Muscle layer of colon (tissue), 2 donors: ENCODE results near the gene C1orf141.
"Not testable (repeated sequence)": the region's sequence is repeated elsewhere in the genome, so short reads cannot be mapped to it uniquely, and the experiment has no call there.

ENCODE experiments used
- H3K27ac ChIP-seq: one replicate; pipeline ENCODE4 v1.7.0; 2013; ENCODE audit warnings: low read depth, mild to moderate bottlenecking, low read length, moderate library complexity
- H3K27me3 ChIP-seq, 2 donors: one replicate each; pipeline ENCODE4 v1.7.0; 2013; ENCODE audit warnings: low read length in 2 of 2, mild to moderate bottlenecking in 2 of 2; ENCODE audit not compliant: insufficient read depth in 2 of 2, control insufficient read depth in 1 of 2
- H3K36me3 ChIP-seq: one replicate; pipeline ENCODE4 v1.7.0; 2013; ENCODE audit warnings: mild to moderate bottlenecking, low read length; ENCODE audit not compliant: insufficient read depth
- H3K4me1 ChIP-seq: one replicate; pipeline ENCODE4 v1.7.0; 2013; ENCODE audit warnings: mild to moderate bottlenecking, low read length; ENCODE audit not compliant: insufficient read depth
- H3K4me3 ChIP-seq, 2 donors: one replicate each; pipeline ENCODE4 v1.7.0; 2013; ENCODE audit warnings: low read length in 2 of 2, low read depth in 1 of 2, mild to moderate bottlenecking in 1 of 2, moderate library complexity in 1 of 2
- H3K9ac ChIP-seq: one replicate; pipeline ENCODE4 v1.7.0; 2013; ENCODE audit warnings: low read length
- H3K9me3 ChIP-seq: one replicate; pipeline ENCODE4 v1.7.0; 2013; ENCODE audit warnings: mild to moderate bottlenecking, low read length
- donor health status: abdominal sarcoma.
- donor health status: Adenocarcinoma of cecum.

The C1orf141 gene

GRCh38 chr1:67162954-67163353 is 28.2 kb upstream of the C1orf141 start:
- Histone ChIP-seq H3K36me3 (no peaks in the 10 kb centered on the region), H3K9me3 (no peaks in the 10 kb centered on the region)

GRCh38 chr1:67159233-67159632 is 24.5 kb upstream of the C1orf141 start:
- Histone ChIP-seq H3K9me3 (no peaks in the 10 kb centered on the region), H3K4me1 (no peaks in the 10 kb centered on the region), H3K27ac (no peak overlapping the region), H3K36me3 (no peaks in the 10 kb centered on the region), H3K27me3 (no peaks in the 10 kb centered on the region), H3K4me3 (no peak overlapping the region), H3K9ac (no peak overlapping the region)

More at GRCh38 chr1:67162954-67163353, 28.2 kb upstream of the C1orf141 start:
- Histone ChIP-seq H3K4me3 (no peak overlapping the region), H3K27me3 (no peaks in the 10 kb centered on the region), H3K4me1 (no peaks in the 10 kb centered on the region), H3K27ac (no peak overlapping the region), H3K9ac (no peak overlapping the region)

GRCh38 chr1:67158401-67158800 is 23.6 kb upstream of the C1orf141 start:
- Histone ChIP-seq H3K4me1 (no peaks in the 10 kb centered on the region), H3K27me3 (no peaks in the 10 kb centered on the region), H3K27ac (no peak overlapping the region), H3K9ac (no peak overlapping the region), H3K4me3 (no peak overlapping the region), H3K36me3 (no peaks in the 10 kb centered on the region), H3K9me3 (no peaks in the 10 kb centered on the region)

- H3K27me3 ChIP-seq = no peaks in the 10 kb centered on the region
- no peak overlapping the region for H3K9ac ChIP-seq
- no peaks in the 10 kb centered on the region for H3K9me3 ChIP-seq
- H3K4me1 ChIP-seq = peaks cover 6% of the 10 kb centered on the region
- no peak overlapping the region for H3K4me3 ChIP-seq
- no peaks in the 10 kb centered on the region for H3K36me3 ChIP-seq
- no peak overlapping the region for H3K27ac ChIP-seq
Observed at GRCh38 chr1:67150931-67151330, 16.2 kb upstream of the C1orf141 start.

- no peak overlapping the region for H3K4me3 ChIP-seq
- peaks cover 6% of the 10 kb centered on the region for H3K4me1 ChIP-seq
- no peaks in the 10 kb centered on the region for H3K9me3 ChIP-seq
- H3K36me3 ChIP-seq = no peaks in the 10 kb centered on the region
- H3K9ac ChIP-seq = no peak overlapping the region
- no peak overlapping the region for H3K27ac ChIP-seq
- no peaks in the 10 kb centered on the region for H3K27me3 ChIP-seq
Observed at GRCh38 chr1:67149179-67149770, 14.5 kb upstream of the C1orf141 start.

GRCh38 chr1:67148516-67149178 is 13.9 kb upstream of the C1orf141 start:
- H3K9me3 ChIP-seq = no peaks in the 10 kb centered on the region
- no peak overlapping the region for H3K9ac ChIP-seq
- H3K4me3 ChIP-seq = no peak overlapping the region
- no peaks in the 10 kb centered on the region for H3K36me3 ChIP-seq
- H3K27me3 ChIP-seq = no peaks in the 10 kb centered on the region
- H3K4me1 ChIP-seq = peaks cover 6% of the 10 kb centered on the region
- no peak overlapping the region for H3K27ac ChIP-seq

DNA sequence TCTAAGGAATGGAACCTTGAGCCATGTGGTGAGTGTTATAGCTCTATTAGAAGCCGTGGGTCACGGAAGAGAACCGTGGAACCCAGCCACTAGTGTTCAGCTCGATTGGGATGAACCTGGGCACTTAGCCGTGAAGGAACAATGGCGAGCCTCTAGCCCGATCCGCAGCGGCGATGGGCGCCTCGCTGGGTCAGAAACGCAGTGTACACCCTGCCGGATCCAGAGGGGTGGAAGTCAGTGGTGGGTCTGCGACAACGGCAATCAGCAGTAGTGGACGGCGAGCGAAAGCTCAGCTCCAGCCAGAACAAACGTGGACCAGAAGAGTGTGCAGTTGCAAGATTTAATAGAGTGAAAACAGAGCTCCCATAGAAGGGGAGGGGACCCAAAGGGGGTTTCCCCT is 13.2 kb upstream of the C1orf141 start:
- not testable (repeated sequence) for H3K9me3 ChIP-seq, H3K4me3 ChIP-seq, H3K9ac ChIP-seq, H3K27me3 ChIP-seq, H3K36me3 ChIP-seq, H3K27ac ChIP-seq, H3K4me1 ChIP-seq

- Histone ChIP-seq H3K4me1 (peaks cover 6% of the 10 kb centered on the region), H3K9ac (no peak overlapping the region), H3K27me3 (no peaks in the 10 kb centered on the region), H3K9me3 (no peaks in the 10 kb centered on the region), H3K36me3 (no peaks in the 10 kb centered on the region), H3K4me3 (no peak overlapping the region), H3K27ac (no peak overlapping the region)
Observed at GRCh38 chr1:67146539-67146938, 11.8 kb upstream of the C1orf141 start.

- Histone ChIP-seq H3K4me3 (no peak overlapping the region), H3K4me1 (peaks cover 6% of the 10 kb centered on the region), H3K27me3 (no peaks in the 10 kb centered on the region), H3K27ac (no peak overlapping the region), H3K9ac (no peak overlapping the region), H3K36me3 (no peaks in the 10 kb centered on the region), H3K9me3 (no peaks in the 10 kb centered on the region)
Observed at GRCh38 chr1:67146101-67146500, 11.3 kb upstream of the C1orf141 start.

- H3K27me3 ChIP-seq = no peaks in the 10 kb centered on the region
- H3K9me3 ChIP-seq = no peaks in the 10 kb centered on the region
- H3K36me3 ChIP-seq = no peaks in the 10 kb centered on the region
- no peak overlapping the region for H3K4me3 ChIP-seq
- no peak overlapping the region for H3K9ac ChIP-seq
- H3K27ac ChIP-seq = no peak overlapping the region
- H3K4me1 ChIP-seq = peaks cover 6% of the 10 kb centered on the region
Observed at GRCh38 chr1:67144696-67145095, 9.9 kb upstream of the C1orf141 start.

DNA sequence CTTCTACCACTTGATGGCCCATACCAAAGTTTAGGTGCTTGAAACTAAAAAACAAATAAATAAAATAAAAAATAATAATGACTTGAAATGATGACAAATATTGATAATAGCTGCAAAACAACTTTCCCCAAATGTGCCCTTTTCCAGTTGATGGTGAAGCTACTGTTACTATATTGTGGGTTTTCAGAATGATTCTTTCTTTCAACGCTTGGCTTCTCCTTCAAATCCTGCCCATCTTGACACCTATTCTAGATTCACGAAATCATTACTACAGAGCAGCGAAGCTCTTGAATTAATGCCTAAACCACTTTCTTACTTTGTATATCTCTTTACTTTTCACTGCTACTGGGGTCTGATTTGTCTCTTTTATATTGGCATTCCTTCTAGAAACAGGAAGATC is 9.2 kb upstream of the C1orf141 start:
- no peaks in the 10 kb centered on the region for H3K27me3 ChIP-seq
- no peaks in the 10 kb centered on the region for H3K36me3 ChIP-seq
- no peaks in the 10 kb centered on the region for H3K9me3 ChIP-seq
- no peak overlapping the region for H3K27ac ChIP-seq
- H3K9ac ChIP-seq = no peak overlapping the region
- H3K4me3 ChIP-seq = no peak overlapping the region
- H3K4me1 ChIP-seq = peaks cover 4% of the 10 kb centered on the region

- Histone ChIP-seq H3K4me3 (no peak overlapping the region), H3K27ac (no peak overlapping the region), H3K36me3 (no peaks in the 10 kb centered on the region), H3K27me3 (no peaks in the 10 kb centered on the region), H3K4me1 (no peaks in the 10 kb centered on the region), H3K9ac (no peak overlapping the region), H3K9me3 (no peaks in the 10 kb centered on the region)
Observed at GRCh38 chr1:67142931-67143330, 8.2 kb upstream of the C1orf141 start.
